Measurements from ENCODE around the gene SEMA4D.

SEMA4D gene

GRCh38 chr9:89440046-89440445, 57.9 kb downstream of the SEMA4D start:
- TF ChIP-seq TAF1 (IDR thresholded peaks at IDR 0.05; ENCODE audit: borderline replicate concordance, low read depth, low read length) (no peak), POLR2AphosphoS5 (IDR thresholded peaks at IDR 0.05; ENCODE audit: low read depth, low read length) (no peak), POLR2A (IDR thresholded peaks at IDR 0.05; ENCODE audit: low read depth, low read length) (no peak)
- FAIRE-seq (peak; percentile 67), DNase-seq (ENCODE audit: insufficient read length) (no peak)

- DNase-seq (ENCODE audit: insufficient read length) (no peak), FAIRE-seq (peak; percentile 84)
- no peak for TF ChIP-seq POLR2A (IDR thresholded peaks at IDR 0.05; ENCODE audit: low read depth, low read length)
- no peak for TF ChIP-seq POLR2AphosphoS5 (IDR thresholded peaks at IDR 0.05; ENCODE audit: low read depth, low read length)
- TF ChIP-seq TAF1 (IDR thresholded peaks at IDR 0.05; ENCODE audit: borderline replicate concordance, low read depth, low read length) = no peak
Measured at GRCh38 chr9:89439571-89439970, 58.3 kb downstream of the SEMA4D start.

DNA sequence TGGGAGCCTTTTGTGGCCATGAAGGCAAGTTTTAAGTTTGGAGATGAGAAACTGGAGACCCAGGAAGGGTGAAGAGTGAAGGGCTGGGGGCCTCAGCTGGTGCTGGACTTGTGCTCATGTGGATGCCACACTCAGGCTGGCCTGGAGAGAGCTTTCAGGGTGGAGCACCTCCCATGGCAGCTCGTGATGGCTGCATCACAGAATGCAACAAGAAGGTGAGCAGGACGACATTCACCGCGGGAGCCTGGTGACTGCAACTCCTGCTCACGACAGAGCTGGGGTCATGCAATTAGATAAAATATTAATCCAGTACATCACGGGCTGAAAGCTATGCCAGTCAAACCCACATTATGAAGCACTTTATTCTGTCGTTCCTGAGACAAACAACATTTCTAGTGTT, 59.7 kb downstream of the SEMA4D start:
- DNase-seq (ENCODE audit: insufficient read length) (no peak), FAIRE-seq (no peak)

GRCh38 chr9:89437772-89438171, 60.1 kb downstream of the SEMA4D start:
- TF ChIP-seq POLR2A (IDR thresholded peaks at IDR 0.05; ENCODE audit: low read depth, low read length) = no peak
- TF ChIP-seq POLR2AphosphoS5 (IDR thresholded peaks at IDR 0.05; ENCODE audit: low read depth, low read length) = no peak
- TF ChIP-seq TAF1 (IDR thresholded peaks at IDR 0.05; ENCODE audit: borderline replicate concordance, low read depth, low read length) = no peak
- DNase-seq (ENCODE audit: insufficient read length) = no peak
- FAIRE-seq = no peak

More for the DNA sequence above, 59.7 kb downstream of the SEMA4D start:
- TF ChIP-seq TAF1 (IDR thresholded peaks at IDR 0.05; ENCODE audit: borderline replicate concordance, low read depth, low read length) = no peak
- TF ChIP-seq POLR2A (IDR thresholded peaks at IDR 0.05; ENCODE audit: low read depth, low read length) = no peak
- no peak for TF ChIP-seq POLR2AphosphoS5 (IDR thresholded peaks at IDR 0.05; ENCODE audit: low read depth, low read length)

- peak; percentile 81 for FAIRE-seq
- no peak for DNase-seq (ENCODE audit: insufficient read length)
Measured at GRCh38 chr9:89436963-89437625, 60.8 kb downstream of the SEMA4D start.

GRCh38 chr9:89436326-89436725, 61.6 kb downstream of the SEMA4D start:
- no peak for FAIRE-seq
- no peak for TF ChIP-seq POLR2AphosphoS5 (IDR thresholded peaks at IDR 0.05; ENCODE audit: low read depth, low read length)
- no peak for TF ChIP-seq POLR2A (IDR thresholded peaks at IDR 0.05; ENCODE audit: low read depth, low read length)
- TF ChIP-seq TAF1 (IDR thresholded peaks at IDR 0.05; ENCODE audit: borderline replicate concordance, low read depth, low read length) = no peak
- no peak for DNase-seq (ENCODE audit: insufficient read length)

More at GRCh38 chr9:89436963-89437625, 60.8 kb downstream of the SEMA4D start:
- TF ChIP-seq POLR2AphosphoS5 (IDR thresholded peaks at IDR 0.05; ENCODE audit: low read depth, low read length) = no peak
- no peak for TF ChIP-seq TAF1 (IDR thresholded peaks at IDR 0.05; ENCODE audit: borderline replicate concordance, low read depth, low read length)
- TF ChIP-seq POLR2A (IDR thresholded peaks at IDR 0.05; ENCODE audit: low read depth, low read length) = no peak

DNA sequence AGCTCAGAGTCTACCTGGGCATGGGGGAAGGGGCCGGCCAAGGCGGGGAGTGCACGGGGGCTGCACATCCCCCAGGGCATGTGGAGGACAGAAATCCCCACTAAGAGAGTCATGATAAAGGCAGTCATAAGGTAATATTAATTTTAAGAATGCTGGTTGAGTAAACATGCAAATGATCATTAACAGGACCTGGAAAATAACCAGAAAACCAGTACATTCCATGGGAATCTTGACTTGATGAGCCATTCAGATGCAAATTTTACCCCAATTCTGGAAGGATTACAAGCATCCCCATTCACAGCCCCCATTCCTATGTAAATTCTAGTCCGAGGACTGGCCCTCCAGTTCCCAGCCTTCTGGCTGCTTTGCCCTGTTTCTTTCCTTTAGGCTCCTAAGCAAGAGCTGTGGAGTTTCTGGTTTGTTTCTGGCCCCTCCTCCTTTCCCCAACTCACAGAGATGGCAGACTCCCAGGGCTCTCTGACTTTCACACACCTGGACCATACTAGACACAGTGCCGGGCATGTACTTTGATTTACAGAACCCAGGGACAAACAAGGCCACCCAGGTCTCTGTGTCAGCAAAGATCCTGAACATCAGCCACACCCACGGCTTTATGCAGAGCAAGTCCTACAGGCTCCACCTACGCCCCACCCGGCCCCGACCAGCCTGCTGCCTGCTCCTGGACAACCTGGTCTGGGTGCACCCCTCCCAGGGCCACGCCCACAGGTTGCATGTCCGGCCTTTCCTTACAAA, 62.7 kb downstream of the SEMA4D start:
- FAIRE-seq (peak; percentile 78), DNase-seq (ENCODE audit: insufficient read length) (no peak)
- no peak for TF ChIP-seq POLR2AphosphoS5 (IDR thresholded peaks at IDR 0.05; ENCODE audit: low read depth, low read length)
- TF ChIP-seq TAF1 (IDR thresholded peaks at IDR 0.05; ENCODE audit: borderline replicate concordance, low read depth, low read length) = no peak
- TF ChIP-seq POLR2A (IDR thresholded peaks at IDR 0.05; ENCODE audit: low read depth, low read length) = no peak

- no peak for TF ChIP-seq POLR2A (IDR thresholded peaks at IDR 0.05; ENCODE audit: low read depth, low read length)
- no peak for TF ChIP-seq POLR2AphosphoS5 (IDR thresholded peaks at IDR 0.05; ENCODE audit: low read depth, low read length)
- no peak for TF ChIP-seq TAF1 (IDR thresholded peaks at IDR 0.05; ENCODE audit: borderline replicate concordance, low read depth, low read length)
- FAIRE-seq (no peak), DNase-seq (ENCODE audit: insufficient read length) (no peak)
Measured at GRCh38 chr9:89434636-89435035, 63.3 kb downstream of the SEMA4D start.

DNA sequence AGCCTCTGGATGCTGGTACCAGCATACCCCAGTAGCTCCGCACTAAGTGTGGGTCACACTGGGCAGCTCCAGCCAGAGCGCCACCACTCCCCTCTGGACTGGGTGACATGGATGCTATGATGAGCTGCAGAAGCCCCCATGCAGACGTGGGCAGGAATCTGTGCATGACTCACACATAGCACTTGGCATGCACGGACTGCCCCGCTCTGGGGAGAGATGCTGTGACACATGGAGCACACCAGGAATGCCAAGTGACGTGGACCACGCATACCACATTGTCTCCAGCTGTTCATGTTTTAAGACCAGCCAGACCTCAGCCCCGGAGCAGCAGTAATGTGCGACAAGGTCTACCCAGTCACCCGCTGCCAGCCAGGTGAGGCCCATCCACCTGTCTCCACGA, 64.1 kb downstream of the SEMA4D start:
- TF ChIP-seq POLR2AphosphoS5 (IDR thresholded peaks at IDR 0.05; ENCODE audit: low read depth, low read length) (no peak), TAF1 (IDR thresholded peaks at IDR 0.05; ENCODE audit: borderline replicate concordance, low read depth, low read length) (no peak), POLR2A (IDR thresholded peaks at IDR 0.05; ENCODE audit: low read depth, low read length) (no peak)
- DNase-seq (ENCODE audit: insufficient read length) (no peak), FAIRE-seq (no peak)

DNA sequence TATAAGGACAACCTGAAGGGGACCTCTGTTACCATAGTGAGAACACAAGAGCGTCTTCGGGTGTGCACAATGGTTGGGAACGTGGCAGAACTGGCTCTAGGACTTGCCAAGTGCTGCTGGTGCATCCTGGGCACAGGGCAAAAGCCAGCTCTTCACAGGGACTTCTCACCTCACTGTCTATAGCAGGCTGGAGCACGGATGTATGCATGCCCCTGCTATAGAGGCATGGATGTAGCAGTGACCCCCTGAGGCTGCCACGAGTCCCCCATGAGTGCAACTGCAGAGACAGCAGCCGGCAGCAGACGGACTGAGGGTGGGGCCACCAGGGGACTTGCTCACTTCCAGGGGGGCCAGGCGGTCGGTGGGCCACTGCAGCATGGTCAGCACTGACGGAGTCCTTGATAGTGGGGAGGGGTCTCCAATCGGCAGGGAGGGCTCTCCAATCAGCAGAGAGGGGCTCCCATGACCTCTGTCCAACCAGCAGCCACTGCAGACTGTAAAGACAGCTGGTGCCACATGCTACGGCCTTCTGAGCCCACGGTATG, 64.9 kb downstream of the SEMA4D start:
- TF ChIP-seq TAF1 (IDR thresholded peaks at IDR 0.05; ENCODE audit: borderline replicate concordance, low read depth, low read length) (no peak), POLR2AphosphoS5 (IDR thresholded peaks at IDR 0.05; ENCODE audit: low read depth, low read length) (no peak), POLR2A (IDR thresholded peaks at IDR 0.05; ENCODE audit: low read depth, low read length) (no peak)
- FAIRE-seq (peak; percentile 69), DNase-seq (ENCODE audit: insufficient read length) (no peak)

GRCh38 chr9:89431930-89432725, 65.8 kb downstream of the SEMA4D start:
- TF ChIP-seq TAF1 (IDR thresholded peaks at IDR 0.05; ENCODE audit: borderline replicate concordance, low read depth, low read length) = no peak
- no peak for TF ChIP-seq POLR2A (IDR thresholded peaks at IDR 0.05; ENCODE audit: low read depth, low read length)
- no peak for TF ChIP-seq POLR2AphosphoS5 (IDR thresholded peaks at IDR 0.05; ENCODE audit: low read depth, low read length)
- DNase-seq (ENCODE audit: insufficient read length) = no peak
- peak; percentile 57 for FAIRE-seq

All from GM12892 (cell line).